Uterus (tissue), 2 donors: ENCODE results near the gene SNRPF.

Experiments used
- CTCF ChIP-seq, 4 experiments: fragments of 200-600 bp in 2 of 4; fragments of 450-650 bp in 2 of 4; sonication (generic) in 2 of 4; IDR thresholded peaks; one replicate each; pipeline ENCODE4 v1.5.1; 2016 to 2019; ENCODE audit warnings: antibody characterized with exemption in 4 of 4, mild to moderate bottlenecking in 2 of 4, moderate library complexity in 1 of 4
- POLR2A ChIP-seq, 2 donors: fragments of 450-650 bp; IDR thresholded peaks; one replicate each; pipeline ENCODE4 v1.6.1; 2016; ENCODE audit warnings: antibody characterized with exemption in 2 of 2, mild to moderate bottlenecking in 1 of 2, moderate library complexity in 1 of 2

GRCh38 chr12:95877622-95878021 lies 18.9 kb downstream of the SNRPF start:
- TF ChIP-seq CTCF (IDR thresholded peaks at IDR 0.05): no peak
- TF ChIP-seq POLR2A (IDR thresholded peaks at IDR 0.05): no peak
